ENCODE measurements around the gene FAT1. TPM values are rescaled to one million over a fixed set of nuclear protein-coding genes. Genes with fewer than 3 reads are reported as not detected.

Gene FAT1
- total RNA-seq, 2 experiments from 2014 or later = not detected

- no peaks in the 10 kb centered on the region for H3K4me1 Mint-ChIP-seq (ENCODE audit: low read depth)
- POLR2A ChIA-PET = no interaction called here
- CTCF ChIA-PET = no interaction called here
Measured at GRCh38 chr4:186712690-186713089, 11.0 kb downstream of the FAT1 start.

DNA sequence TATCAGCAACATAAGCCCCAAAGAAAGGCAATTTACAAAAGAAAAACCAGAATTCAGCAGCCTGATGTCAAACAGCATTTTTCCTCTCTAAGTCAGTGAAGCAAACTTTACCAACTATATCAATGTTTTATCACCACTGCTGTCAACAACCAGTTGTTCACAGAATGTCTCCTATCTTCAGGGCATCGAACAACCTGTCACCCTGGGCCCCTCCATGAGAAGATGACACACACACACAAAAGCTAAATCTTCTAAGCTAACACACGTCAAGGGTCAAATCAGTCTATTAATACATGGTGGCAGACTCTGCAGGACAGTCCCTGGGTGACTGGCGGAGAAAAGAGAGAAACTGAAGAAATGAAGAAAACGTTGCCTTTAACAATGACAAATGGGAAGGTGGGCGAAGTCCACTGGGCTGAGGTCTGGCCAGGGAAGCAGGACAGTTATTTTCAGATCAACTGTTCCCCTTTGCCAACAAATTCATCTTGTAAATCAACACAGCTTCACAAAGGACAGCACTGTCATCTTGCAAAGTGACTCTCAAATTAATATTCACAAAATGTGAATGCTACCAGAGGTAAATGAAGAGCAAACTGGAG is 13.0 kb downstream of the FAT1 start:
- H3K27ac Mint-ChIP-seq = no peak overlapping the region
- POLR2A ChIA-PET = no interaction called here
- H3K9me3 Mint-ChIP-seq (ENCODE audit: insufficient read depth) = peaks cover 5% of the 10 kb centered on the region
- H3K36me3 Mint-ChIP-seq (ENCODE audit: low read depth) = no peaks in the 10 kb centered on the region
- DNase-seq (no peak), ATAC-seq (no peak)
- no peaks in the 10 kb centered on the region for H3K4me1 Mint-ChIP-seq (ENCODE audit: low read depth)
- H3K27me3 Mint-ChIP-seq (ENCODE audit: low read depth) = no peaks in the 10 kb centered on the region
- no peak overlapping the region for H3K4me3 Mint-ChIP-seq
- CTCF ChIA-PET = no interaction called here

More at GRCh38 chr4:186712690-186713089, 11.0 kb downstream of the FAT1 start:
- ATAC-seq = no peak
- Mint-ChIP-seq H3K27ac (no peak overlapping the region), H3K27me3 (ENCODE audit: low read depth) (no peaks in the 10 kb centered on the region), H3K4me3 (no peak overlapping the region), H3K36me3 (ENCODE audit: low read depth) (no peaks in the 10 kb centered on the region), H3K9me3 (ENCODE audit: insufficient read depth) (peaks cover 16% of the 10 kb centered on the region)
- DNase-seq = no peak

DNA sequence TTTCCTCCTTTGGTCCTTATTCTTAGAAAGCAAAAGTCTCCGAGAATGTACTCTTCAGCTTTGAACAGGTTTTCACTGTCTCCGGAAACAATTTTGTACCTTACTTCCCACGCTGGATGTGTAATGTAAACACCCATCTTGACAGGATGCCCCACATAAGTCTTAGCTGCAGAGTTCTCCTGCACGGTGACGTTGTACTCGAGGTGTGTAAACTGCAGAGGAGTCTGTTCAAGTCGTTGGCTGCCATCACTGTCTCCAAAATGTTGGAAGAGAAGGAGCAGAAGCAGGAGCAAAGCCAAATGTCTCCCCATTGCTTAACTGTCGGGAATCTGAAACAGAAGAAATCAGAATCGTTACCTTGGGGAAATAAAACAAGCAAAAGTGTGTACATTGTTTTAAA is 14.1 kb downstream of the FAT1 start:
- no peaks in the 10 kb centered on the region for H3K27me3 Mint-ChIP-seq (ENCODE audit: low read depth)
- H3K4me3 Mint-ChIP-seq = no peak overlapping the region

GRCh38 chr4:186708554-186708953 is 15.1 kb downstream of the FAT1 start:
- no peaks in the 10 kb centered on the region for H3K27me3 Mint-ChIP-seq (ENCODE audit: low read depth)
- H3K9me3 Mint-ChIP-seq (ENCODE audit: insufficient read depth) = peaks cover 5% of the 10 kb centered on the region
- CTCF ChIA-PET = no interaction called here
- POLR2A ChIA-PET = no interaction called here
- no peaks in the 10 kb centered on the region for H3K4me1 Mint-ChIP-seq (ENCODE audit: low read depth)
- H3K4me3 Mint-ChIP-seq = no peak overlapping the region
- no peak for DNase-seq
- no peak for ATAC-seq
- H3K27ac Mint-ChIP-seq = no peak overlapping the region
- H3K36me3 Mint-ChIP-seq (ENCODE audit: low read depth) = no peaks in the 10 kb centered on the region

More for the DNA sequence above, 14.1 kb downstream of the FAT1 start:
- DNase-seq (no peak), ATAC-seq (no peak)
- ChIA-PET POLR2A (no interaction called here), CTCF (interaction anchor here (0.9 kb wide), 1 partner anchor 12 kb away, joined by 3 read pairs; no protein-coding TSS in a partner anchor)
- Mint-ChIP-seq H3K4me1 (ENCODE audit: low read depth) (no peaks in the 10 kb centered on the region), H3K36me3 (ENCODE audit: low read depth) (no peaks in the 10 kb centered on the region), H3K27ac (no peak overlapping the region), H3K9me3 (ENCODE audit: insufficient read depth) (peaks cover 5% of the 10 kb centered on the region)

- no peaks in the 10 kb centered on the region for H3K27me3 Mint-ChIP-seq (ENCODE audit: low read depth)
- POLR2A ChIA-PET = no interaction called here
- H3K9me3 Mint-ChIP-seq (ENCODE audit: insufficient read depth) = peaks cover 5% of the 10 kb centered on the region
- H3K36me3 Mint-ChIP-seq (ENCODE audit: low read depth) = no peaks in the 10 kb centered on the region
- DNase-seq (no peak), ATAC-seq (no peak)
- H3K4me1 Mint-ChIP-seq (ENCODE audit: low read depth) = no peaks in the 10 kb centered on the region
- CTCF ChIA-PET = no interaction called here
- H3K4me3 Mint-ChIP-seq = no peak overlapping the region
- no peak overlapping the region for H3K27ac Mint-ChIP-seq
Measured at GRCh38 chr4:186707996-186708395, 15.7 kb downstream of the FAT1 start.

GRCh38 chr4:186707574-186707973 is 16.1 kb downstream of the FAT1 start:
- Mint-ChIP-seq H3K36me3 (ENCODE audit: low read depth) (no peaks in the 10 kb centered on the region), H3K4me3 (no peak overlapping the region), H3K9me3 (ENCODE audit: insufficient read depth) (peaks cover 5% of the 10 kb centered on the region), H3K27me3 (ENCODE audit: low read depth) (no peaks in the 10 kb centered on the region), H3K27ac (no peak overlapping the region), H3K4me1 (ENCODE audit: low read depth) (no peaks in the 10 kb centered on the region)
- DNase-seq = no peak
- ChIA-PET CTCF (no interaction called here), POLR2A (no interaction called here)
- no peak for ATAC-seq

DNA sequence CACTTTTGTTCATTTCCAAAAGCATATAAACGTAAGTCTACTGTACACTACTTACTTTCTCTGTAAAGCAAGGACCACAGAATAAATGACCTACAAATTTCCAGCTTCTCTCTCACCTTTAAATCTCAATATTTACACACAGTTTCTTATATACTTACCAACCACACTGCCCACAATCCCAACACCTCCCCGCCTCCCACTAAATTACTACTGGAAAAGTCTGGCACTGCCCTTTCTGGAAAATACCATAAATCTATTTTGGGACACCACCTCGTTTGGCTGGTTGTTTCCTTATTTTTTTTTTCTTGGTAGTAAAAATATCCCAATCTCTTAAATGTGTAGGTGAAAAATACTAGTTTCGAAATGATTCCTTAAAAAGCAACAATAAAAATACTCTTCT is 19.6 kb downstream of the FAT1 start:
- H3K36me3 Mint-ChIP-seq (ENCODE audit: low read depth) = no peaks in the 10 kb centered on the region
- H3K27me3 Mint-ChIP-seq (ENCODE audit: low read depth) = no peaks in the 10 kb centered on the region
- H3K4me1 Mint-ChIP-seq (ENCODE audit: low read depth) = no peaks in the 10 kb centered on the region
- H3K27ac Mint-ChIP-seq = no peak overlapping the region
- no peak overlapping the region for H3K4me3 Mint-ChIP-seq
- ChIA-PET POLR2A (no interaction called here), CTCF (no interaction called here)
- peaks cover 13% of the 10 kb centered on the region for H3K9me3 Mint-ChIP-seq (ENCODE audit: insufficient read depth)
- ATAC-seq = no peak
- no peak for DNase-seq

DNA sequence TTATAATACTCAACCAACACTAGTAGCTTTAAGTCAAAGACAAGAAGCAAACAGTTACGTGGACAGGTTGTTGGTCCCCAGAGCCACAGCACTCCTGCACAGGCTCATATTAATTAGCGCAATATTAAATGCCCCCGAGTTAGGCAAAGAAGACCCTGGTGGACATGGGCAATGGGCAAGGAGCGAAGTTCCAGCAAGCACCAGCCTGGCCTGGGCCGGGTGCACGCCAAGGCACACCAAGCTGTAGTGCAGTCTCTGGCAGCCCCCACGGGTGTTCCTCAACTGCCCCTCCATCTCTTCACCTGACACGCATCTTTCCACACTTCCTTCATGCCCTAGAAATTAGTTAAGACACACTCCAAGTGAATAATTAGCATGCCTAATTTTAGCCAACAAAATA is 20.1 kb downstream of the FAT1 start:
- H3K36me3 Mint-ChIP-seq (ENCODE audit: low read depth) = no peaks in the 10 kb centered on the region
- CTCF ChIA-PET = no interaction called here
- no peaks in the 10 kb centered on the region for H3K4me1 Mint-ChIP-seq (ENCODE audit: low read depth)
- ATAC-seq (no peak), DNase-seq (no peak)
- POLR2A ChIA-PET = no interaction called here
- no peak overlapping the region for H3K4me3 Mint-ChIP-seq
- H3K9me3 Mint-ChIP-seq (ENCODE audit: insufficient read depth) = peaks cover 13% of the 10 kb centered on the region
- H3K27me3 Mint-ChIP-seq (ENCODE audit: low read depth) = no peaks in the 10 kb centered on the region
- H3K27ac Mint-ChIP-seq = no peak overlapping the region

- H3K9me3 Mint-ChIP-seq (ENCODE audit: insufficient read depth) = peaks cover 13% of the 10 kb centered on the region
- no peaks in the 10 kb centered on the region for H3K4me1 Mint-ChIP-seq (ENCODE audit: low read depth)
- ATAC-seq (no peak), DNase-seq (no peak)
- H3K4me3 Mint-ChIP-seq = no peak overlapping the region
- ChIA-PET CTCF (no interaction called here), POLR2A (no interaction called here)
- no peak overlapping the region for H3K27ac Mint-ChIP-seq
- H3K36me3 Mint-ChIP-seq (ENCODE audit: low read depth) = no peaks in the 10 kb centered on the region
- H3K27me3 Mint-ChIP-seq (ENCODE audit: low read depth) = no peaks in the 10 kb centered on the region
Measured at GRCh38 chr4:186702940-186703339, 20.7 kb downstream of the FAT1 start.

GRCh38 chr4:186702297-186702696 is 21.4 kb downstream of the FAT1 start:
- no peaks in the 10 kb centered on the region for H3K36me3 Mint-ChIP-seq (ENCODE audit: low read depth)
- no peak overlapping the region for H3K4me3 Mint-ChIP-seq
- H3K9me3 Mint-ChIP-seq (ENCODE audit: insufficient read depth) = peaks cover 13% of the 10 kb centered on the region
- H3K27ac Mint-ChIP-seq = no peak overlapping the region
- ATAC-seq = no peak
- ChIA-PET CTCF (no interaction called here), POLR2A (no interaction called here)
- DNase-seq = no peak
- no peaks in the 10 kb centered on the region for H3K4me1 Mint-ChIP-seq (ENCODE audit: low read depth)
- H3K27me3 Mint-ChIP-seq (ENCODE audit: low read depth) = no peaks in the 10 kb centered on the region

- no peak for ATAC-seq
- CTCF ChIA-PET = no interaction called here
- no peak for DNase-seq
Measured at GRCh38 chr4:186701788-186702187, 21.9 kb downstream of the FAT1 start.

GRCh38 chr4:186701273-186701672 is 22.4 kb downstream of the FAT1 start:
- H3K27ac Mint-ChIP-seq = no peak overlapping the region
- ChIA-PET CTCF (no interaction called here), POLR2A (no interaction called here)
- no peak for DNase-seq
- no peaks in the 10 kb centered on the region for H3K27me3 Mint-ChIP-seq (ENCODE audit: low read depth)
- H3K9me3 Mint-ChIP-seq (ENCODE audit: insufficient read depth) = peaks cover 12% of the 10 kb centered on the region
- no peaks in the 10 kb centered on the region for H3K36me3 Mint-ChIP-seq (ENCODE audit: low read depth)
- no peaks in the 10 kb centered on the region for H3K4me1 Mint-ChIP-seq (ENCODE audit: low read depth)
- H3K4me3 Mint-ChIP-seq = no peak overlapping the region
- ATAC-seq = no peak

More at GRCh38 chr4:186701788-186702187, 21.9 kb downstream of the FAT1 start:
- Mint-ChIP-seq H3K27ac (no peak overlapping the region), H3K4me3 (no peak overlapping the region), H3K36me3 (ENCODE audit: low read depth) (no peaks in the 10 kb centered on the region), H3K4me1 (ENCODE audit: low read depth) (no peaks in the 10 kb centered on the region), H3K9me3 (ENCODE audit: insufficient read depth) (peaks cover 13% of the 10 kb centered on the region), H3K27me3 (ENCODE audit: low read depth) (no peaks in the 10 kb centered on the region)
- POLR2A ChIA-PET = no interaction called here

DNA sequence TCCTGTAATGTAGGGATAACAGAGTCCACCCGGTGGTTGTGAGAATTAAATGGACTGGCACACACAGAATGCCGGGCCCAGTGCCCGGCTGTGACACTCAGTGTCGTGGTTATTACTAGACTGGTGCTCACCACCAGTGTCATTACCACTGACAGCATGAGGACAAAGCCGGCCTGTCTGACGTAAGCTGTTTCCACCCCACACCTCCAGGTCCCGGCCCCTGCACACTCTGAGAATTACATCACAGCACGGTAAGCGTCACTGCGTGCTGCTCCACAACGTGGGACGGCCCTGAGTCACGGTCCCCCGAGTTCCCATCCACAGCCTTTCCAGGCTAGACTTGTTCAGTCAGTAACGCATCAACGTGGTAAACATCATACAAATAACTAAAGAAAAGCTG is 22.9 kb downstream of the FAT1 start:
- POLR2A ChIA-PET = no interaction called here
- Mint-ChIP-seq H3K36me3 (ENCODE audit: low read depth) (no peaks in the 10 kb centered on the region), H3K4me3 (no peak overlapping the region), H3K27ac (no peak overlapping the region), H3K27me3 (ENCODE audit: low read depth) (no peaks in the 10 kb centered on the region), H3K4me1 (ENCODE audit: low read depth) (no peaks in the 10 kb centered on the region), H3K9me3 (ENCODE audit: insufficient read depth) (peaks cover 8% of the 10 kb centered on the region)
- DNase-seq = no peak
- CTCF ChIA-PET = no interaction called here
- no peak for ATAC-seq
